Measurements from ENCODE around the gene HES7.

- TF ChIP-seq RARB (CRISPR knock-in tag; IDR thresholded peaks at IDR 0.05) (no peak), OSR1 (CRISPR knock-in tag; IDR thresholded peaks at IDR 0.05) (no peak), CREB5 (CRISPR knock-in tag; IDR thresholded peaks at IDR 0.05; ENCODE audit: low read depth) (no peak)
Measured at GRCh38 chr17:8104911-8105310, 19.0 kb downstream of the HES7 start.
